ENCODE measurements around the gene RPL35A. TPM values are rescaled to one million over a fixed set of nuclear protein-coding genes. Genes with fewer than 3 reads are reported as not detected.

Gene RPL35A
- total and polyA plus RNA-seq, 9 of the 15 experiments (the other 6 are each of a cell fraction or from before 2014, with no cell fraction given): 1,475 to 2,942 (median 2,367) TPM

DNA sequence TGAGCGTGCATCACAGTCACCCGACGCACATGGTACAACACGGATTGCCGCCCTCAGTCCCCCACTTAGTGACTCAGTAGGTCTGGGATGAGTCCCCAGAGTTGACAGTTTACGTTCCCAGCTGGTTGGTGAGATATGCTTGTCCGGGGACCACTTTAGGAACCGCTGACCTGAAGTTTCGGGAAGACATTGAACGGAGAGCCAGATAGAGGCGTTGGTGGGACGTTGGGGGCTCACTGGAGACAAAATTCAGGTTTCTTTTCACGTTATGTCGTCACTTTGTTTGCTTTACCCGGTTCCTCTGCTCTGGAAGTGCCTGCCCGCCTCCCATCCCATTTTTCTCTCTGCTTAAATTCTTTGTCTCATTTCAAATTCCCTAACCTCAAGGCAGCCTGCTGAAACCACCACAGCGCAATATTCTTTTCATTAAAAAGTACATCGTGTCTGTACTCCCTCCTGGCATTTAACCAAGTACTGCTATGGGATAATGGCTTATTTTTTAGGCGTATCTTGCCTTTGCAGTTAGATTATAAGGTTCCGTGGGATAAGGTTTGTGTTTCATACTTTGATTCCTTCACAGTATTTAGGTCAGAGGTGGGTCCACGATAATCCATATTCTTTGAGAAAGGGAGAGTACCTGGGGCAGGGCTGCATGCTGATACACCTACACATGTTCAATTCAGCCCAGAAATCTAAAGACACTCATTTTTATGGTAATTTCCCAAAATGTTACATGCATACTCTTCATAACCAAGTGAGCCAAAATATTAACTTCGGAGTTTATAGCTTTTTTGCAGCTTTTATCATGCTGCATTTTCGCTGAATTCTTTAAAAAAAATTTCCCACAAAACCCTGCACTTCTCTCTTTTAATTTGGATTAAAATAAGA lies 10.9 kb downstream of the RPL35A start (continued):
- TF ChIP-seq YY1 (IDR thresholded peaks at IDR 0.05; ENCODE audit: borderline replicate concordance in 1 of 3, control insufficient read depth in 1 of 3, extremely low read depth in 1 of 3, insufficient read depth in 3 of 3, insufficient read length in 1 of 3, insufficient replicate concordance in 2 of 3, low read depth in 1 of 3, low read length in 2 of 3): peak in 1 of 3 experiments; percentile 39
- peak in 1 of 2 experiments; percentile 79; a peak in 2 of 4 replicates for TF ChIP-seq SIN3A (IDR thresholded peaks at IDR 0.05; ENCODE audit: borderline replicate concordance in 2 of 2, control insufficient read depth in 1 of 2, low read depth in 2 of 2, low read length in 2 of 2)
- TF ChIP-seq, protein P1, sequence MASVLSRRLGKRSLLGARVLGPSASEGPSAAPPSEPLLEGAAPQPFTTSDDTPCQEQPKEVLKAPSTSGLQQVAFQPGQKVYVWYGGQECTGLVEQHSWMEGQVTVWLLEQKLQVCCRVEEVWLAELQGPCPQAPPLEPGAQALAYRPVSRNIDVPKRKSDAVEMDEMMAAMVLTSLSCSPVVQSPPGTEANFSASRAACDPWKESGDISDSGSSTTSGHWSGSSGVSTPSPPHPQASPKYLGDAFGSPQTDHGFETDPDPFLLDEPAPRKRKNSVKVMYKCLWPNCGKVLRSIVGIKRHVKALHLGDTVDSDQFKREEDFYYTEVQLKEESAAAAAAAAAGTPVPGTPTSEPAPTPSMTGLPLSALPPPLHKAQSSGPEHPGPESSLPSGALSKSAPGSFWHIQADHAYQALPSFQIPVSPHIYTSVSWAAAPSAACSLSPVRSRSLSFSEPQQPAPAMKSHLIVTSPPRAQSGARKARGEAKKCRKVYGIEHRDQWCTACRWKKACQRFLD (CRISPR knock-in tag; IDR thresholded peaks at IDR 0.05): peak; percentile 40
- TF ChIP-seq EZH2 (IDR thresholded peaks at IDR 0.05; ENCODE audit: borderline replicate concordance, low read depth, low read length): no peak
- 0 out of 2 replicates have a peak, but pooled peaks have one; percentile 50 for TF ChIP-seq MYNN (IDR thresholded peaks at IDR 0.05)
- no peak for TF ChIP-seq MYNN (CRISPR knock-in tag; IDR thresholded peaks at IDR 0.05)
- peak; percentile 34 for TF ChIP-seq CHD1 (IDR thresholded peaks at IDR 0.05; ENCODE audit: low read length)
- peak; percentile 49 for TF ChIP-seq DACH1 (IDR thresholded peaks at IDR 0.05; ENCODE audit: partially characterized antibody)
- peak; percentile 4; the same call in 1 of the 2 replicates for TF ChIP-seq TEAD4 (IDR thresholded peaks at IDR 0.05; ENCODE audit: low read length)
- no peak for TF ChIP-seq TEAD4 (CRISPR knock-in tag; IDR thresholded peaks at IDR 0.05; ENCODE audit: borderline replicate concordance)
- TF ChIP-seq HNRNPL (IDR thresholded peaks at IDR 0.05; ENCODE audit: low read depth, low read length): no peak
- TF ChIP-seq, protein P2, sequence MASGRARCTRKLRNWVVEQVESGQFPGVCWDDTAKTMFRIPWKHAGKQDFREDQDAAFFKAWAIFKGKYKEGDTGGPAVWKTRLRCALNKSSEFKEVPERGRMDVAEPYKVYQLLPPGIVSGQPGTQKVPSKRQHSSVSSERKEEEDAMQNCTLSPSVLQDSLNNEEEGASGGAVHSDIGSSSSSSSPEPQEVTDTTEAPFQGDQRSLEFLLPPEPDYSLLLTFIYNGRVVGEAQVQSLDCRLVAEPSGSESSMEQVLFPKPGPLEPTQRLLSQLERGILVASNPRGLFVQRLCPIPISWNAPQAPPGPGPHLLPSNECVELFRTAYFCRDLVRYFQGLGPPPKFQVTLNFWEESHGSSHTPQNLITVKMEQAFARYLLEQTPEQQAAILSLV (tag; IDR thresholded peaks at IDR 0.05): no peak
- peak; percentile 64; the same call in 1 of the 2 replicates for TF ChIP-seq GATAD2B (IDR thresholded peaks at IDR 0.05; ENCODE audit: borderline replicate concordance)
- TF ChIP-seq HDAC1 (IDR thresholded peaks at IDR 0.05): no peak
- TF ChIP-seq, protein P3, sequence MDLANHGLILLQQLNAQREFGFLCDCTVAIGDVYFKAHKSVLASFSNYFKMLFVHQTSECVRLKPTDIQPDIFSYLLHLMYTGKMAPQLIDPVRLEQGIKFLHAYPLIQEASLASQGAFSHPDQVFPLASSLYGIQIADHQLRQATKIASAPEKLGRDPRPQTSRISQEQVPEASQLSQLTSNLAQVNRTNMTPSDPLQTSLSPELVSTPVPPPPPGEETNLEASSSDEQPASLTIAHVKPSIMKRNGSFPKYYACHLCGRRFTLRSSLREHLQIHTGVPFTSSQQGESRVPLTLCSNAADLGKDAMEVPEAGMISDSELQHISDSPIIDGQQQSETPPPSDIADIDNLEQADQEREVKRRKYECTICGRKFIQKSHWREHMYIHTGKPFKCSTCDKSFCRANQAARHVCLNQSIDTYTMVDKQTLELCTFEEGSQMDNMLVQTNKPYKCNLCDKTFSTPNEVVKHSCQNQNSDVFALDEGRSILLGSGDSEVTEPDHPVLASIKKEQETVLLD (IDR thresholded peaks at IDR 0.05): no peak
- TF ChIP-seq EP400 (IDR thresholded peaks at IDR 0.05): peak; percentile 79
- TF ChIP-seq RNF2 (IDR thresholded peaks at IDR 0.05): no peak
- TF ChIP-seq, protein P4, sequence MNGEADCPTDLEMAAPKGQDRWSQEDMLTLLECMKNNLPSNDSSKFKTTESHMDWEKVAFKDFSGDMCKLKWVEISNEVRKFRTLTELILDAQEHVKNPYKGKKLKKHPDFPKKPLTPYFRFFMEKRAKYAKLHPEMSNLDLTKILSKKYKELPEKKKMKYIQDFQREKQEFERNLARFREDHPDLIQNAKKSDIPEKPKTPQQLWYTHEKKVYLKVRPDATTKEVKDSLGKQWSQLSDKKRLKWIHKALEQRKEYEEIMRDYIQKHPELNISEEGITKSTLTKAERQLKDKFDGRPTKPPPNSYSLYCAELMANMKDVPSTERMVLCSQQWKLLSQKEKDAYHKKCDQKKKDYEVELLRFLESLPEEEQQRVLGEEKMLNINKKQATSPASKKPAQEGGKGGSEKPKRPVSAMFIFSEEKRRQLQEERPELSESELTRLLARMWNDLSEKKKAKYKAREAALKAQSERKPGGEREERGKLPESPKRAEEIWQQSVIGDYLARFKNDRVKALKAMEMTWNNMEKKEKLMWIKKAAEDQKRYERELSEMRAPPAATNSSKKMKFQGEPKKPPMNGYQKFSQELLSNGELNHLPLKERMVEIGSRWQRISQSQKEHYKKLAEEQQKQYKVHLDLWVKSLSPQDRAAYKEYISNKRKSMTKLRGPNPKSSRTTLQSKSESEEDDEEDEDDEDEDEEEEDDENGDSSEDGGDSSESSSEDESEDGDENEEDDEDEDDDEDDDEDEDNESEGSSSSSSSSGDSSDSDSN (IDR thresholded peaks at IDR 0.05; ENCODE audit: borderline replicate concordance in 1 of 2, low read depth in 2 of 2, low read length in 2 of 2): 0 out of 4 replicates have a peak, but pooled peaks of 1 of the 2 experiments have one; percentile 9

Measured in K562 (cell line).